Choroid plexus epithelial cell (primary cell): ENCODE results near the gene TRIP6.

ENCODE experiments used
- DNase-seq: peaks from one replicate; pipeline ENCODE4 v3.0.0-alpha.2; 2010; ENCODE audit warnings: low read depth
- H3K4me3 ChIP-seq: 2 replicates; pipeline ENCODE4 v1.5.1; 2011; ENCODE audit warnings: low read depth, mild to moderate bottlenecking, control low read depth, low read length, moderate library complexity
- CTCF ChIP-seq: conservative IDR thresholded peaks from 2 replicates; pipeline ENCODE4 v1.5.1; 2011; ENCODE audit warnings: low read depth, mild to moderate bottlenecking, control low read depth, inconsistent platforms, low read length, moderate library complexity

TRIP6 gene

DNA sequence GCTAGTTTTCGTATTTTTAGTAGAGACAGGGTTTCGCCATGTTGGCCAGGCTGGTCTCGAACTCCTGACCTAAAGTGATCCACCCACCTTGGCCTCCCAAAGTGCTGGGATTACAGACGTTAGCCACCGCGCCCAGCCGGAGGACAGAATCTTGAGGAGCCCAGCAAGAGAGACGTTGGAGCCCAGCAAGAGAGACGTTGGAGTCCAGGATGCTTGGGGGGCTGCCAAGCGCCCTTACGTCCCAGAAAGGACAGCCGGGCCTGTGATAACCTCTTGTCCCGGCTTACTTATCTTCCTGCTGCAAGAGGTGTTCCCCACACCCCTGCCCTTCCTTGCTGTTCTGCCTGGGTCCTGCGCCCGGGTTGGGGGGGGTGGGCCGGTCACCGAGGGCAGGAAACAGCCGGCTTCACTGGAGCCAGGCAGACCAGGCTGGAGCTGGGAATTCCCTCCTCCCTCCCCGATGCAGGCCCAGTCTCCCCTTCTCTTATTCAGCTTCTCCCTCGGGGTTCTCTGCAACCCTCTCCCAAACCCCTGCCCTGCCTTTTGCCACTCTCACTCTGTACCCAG, 38.0 kb upstream of the TRIP6 start:
- DNase-seq: no peak
- TF ChIP-seq CTCF: no peak
- no peak overlapping the region for H3K4me3 ChIP-seq

DNA sequence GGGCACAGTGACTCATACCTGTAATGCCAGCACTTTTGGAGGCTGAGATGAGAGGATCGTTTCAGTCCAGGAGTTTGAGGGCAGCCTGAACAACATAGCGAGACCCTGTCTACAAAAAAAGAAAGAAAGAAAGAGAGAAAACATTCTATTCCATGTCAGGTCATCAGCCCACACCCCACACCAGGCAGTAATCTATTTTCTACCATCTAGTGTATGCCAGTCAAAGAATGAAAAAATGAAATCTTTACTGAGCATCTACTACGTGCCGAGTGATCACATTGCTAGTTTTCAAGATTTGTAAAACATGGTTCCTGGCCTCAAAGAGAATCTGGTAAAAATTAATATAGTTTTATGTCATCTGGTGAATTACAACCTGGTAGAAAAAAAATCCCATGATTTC, 36.8 kb upstream of the TRIP6 start:
- DNase-seq: no peak
- no peak overlapping the region for H3K4me3 ChIP-seq
- no peak for TF ChIP-seq CTCF

DNA sequence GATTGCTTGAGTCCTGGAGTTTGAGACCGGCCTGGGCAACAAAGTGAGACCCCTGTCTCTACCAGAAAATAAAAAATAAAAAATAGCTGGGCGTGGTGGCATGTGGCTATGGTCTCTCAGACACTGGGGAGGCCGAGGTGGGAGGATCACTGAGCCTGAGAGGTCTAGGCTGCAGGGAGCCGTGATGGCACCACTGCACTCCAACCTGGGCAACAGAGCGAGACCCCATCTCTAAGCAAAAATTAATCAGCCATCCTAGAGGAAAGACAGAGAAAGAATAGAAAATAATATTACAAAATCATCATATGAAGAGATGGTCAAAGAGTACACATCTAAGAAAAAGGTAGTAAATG, 34.9 kb upstream of the TRIP6 start:
- no peak overlapping the region for H3K4me3 ChIP-seq
- no peak for TF ChIP-seq CTCF
- DNase-seq: no peak

DNA sequence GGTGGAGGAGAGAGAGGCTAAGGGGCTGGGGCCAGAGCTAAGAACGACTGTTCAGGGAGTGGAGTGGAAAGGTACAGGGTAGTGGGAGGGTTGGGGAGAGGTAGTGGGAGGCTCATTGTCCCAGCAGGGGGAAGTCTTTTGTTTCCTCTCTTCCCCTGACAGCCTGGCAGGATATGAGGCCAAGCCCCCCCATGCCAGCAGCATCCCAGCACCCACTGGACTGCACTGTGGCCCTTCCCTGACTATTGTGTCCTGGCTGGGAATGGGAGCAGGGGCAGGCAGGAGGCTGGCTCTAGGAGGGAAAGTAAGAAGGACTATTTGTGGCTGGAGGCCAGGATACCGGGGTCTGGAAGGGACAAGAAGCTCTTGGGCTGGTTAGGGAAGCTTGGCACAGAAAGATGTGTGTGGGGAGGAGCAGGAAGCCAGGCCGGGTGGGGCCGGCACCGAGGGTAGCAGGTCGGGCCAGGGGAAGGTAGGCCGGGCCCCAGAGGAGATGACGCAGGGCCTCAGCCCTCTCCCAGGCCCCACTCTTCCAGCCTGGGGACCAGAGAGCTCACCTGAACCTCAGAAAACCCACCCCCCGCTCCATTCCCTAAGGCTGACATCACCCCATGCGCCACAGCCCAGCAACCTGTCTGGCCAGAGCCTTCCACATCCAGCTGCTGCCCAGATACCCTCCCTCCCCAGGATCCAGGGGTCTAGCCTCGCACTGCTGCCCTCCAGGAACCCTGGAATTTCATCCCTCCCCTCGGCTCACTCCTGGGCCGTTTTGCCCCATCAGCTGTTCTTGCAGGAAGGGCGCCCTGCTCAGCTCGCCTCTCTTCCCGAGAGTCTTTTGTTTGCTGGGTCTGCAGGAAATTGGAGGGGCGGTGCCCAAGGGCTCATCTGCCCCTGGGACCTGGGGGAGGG, 31.0 kb upstream of the TRIP6 start:
- no peak for TF ChIP-seq CTCF
- H3K4me3 ChIP-seq: no peak overlapping the region
- DNase-seq: no peak

GRCh38 chr7:100836812-100837098, 30.4 kb upstream of the TRIP6 start:
- no peak for TF ChIP-seq CTCF

DNA sequence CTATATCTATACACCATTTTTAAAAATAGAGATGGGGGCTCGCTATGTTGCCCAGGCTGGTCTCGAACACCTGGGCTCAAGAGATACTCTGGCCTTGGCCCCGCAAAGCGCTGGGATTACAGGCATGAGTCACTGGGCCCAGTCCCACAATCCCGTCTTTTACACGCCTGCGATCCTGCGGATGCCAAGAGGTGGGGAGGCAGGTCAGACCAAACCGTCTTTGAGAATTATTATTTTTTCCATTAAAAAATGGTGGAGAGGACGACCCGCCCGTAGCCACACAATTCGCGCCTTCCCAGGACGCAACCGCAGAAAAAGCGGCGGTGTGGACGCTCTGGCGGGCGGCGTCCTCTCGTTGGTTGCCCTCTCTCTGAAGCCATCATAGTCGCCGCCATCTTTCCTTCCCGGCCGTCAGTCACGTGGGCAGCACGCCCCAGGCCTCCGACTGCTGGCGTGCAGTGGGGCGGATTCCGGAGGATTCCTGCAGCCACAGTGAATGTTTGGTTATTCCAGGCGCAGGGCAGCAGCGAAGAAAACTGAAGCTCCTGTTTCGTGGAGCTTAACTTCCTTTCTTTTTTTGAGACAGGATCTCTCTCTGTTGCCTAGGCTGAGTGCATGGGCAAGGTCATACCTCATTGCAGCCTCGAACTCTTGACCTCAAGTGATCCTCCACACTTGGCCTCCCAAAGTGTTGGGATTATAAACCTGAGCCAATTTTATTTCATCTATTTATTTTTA, 29.9 kb upstream of the TRIP6 start:
- peak overlapping the region; percentile 52 for H3K4me3 ChIP-seq
- DNase-seq: peak; percentile 94
- TF ChIP-seq CTCF: no peak

More at GRCh38 chr7:100836812-100837098, 30.4 kb upstream of the TRIP6 start:
- peak overlapping the region; percentile 52 for H3K4me3 ChIP-seq
- no peak for DNase-seq
